NOMO-1 treated with DMSO at 0.1 percent for 48 hours (cell line): Measurements from ENCODE around the gene WWTR1.

Experiments used
- DNase-seq: peaks from one replicate; lab custom pipeline; 2025; ENCODE audit not compliant: unreplicated experiment; lab: John Stamatoyannopoulos, UW

Gene WWTR1

GRCh38 chr3:149657926-149658743 is at the start of gene WWTR1:
TSS of gene WWTR1 (minus strand) at chr3:149658025. CDS start at chr3:149657306, 719 bp downstream.
- peak; percentile 43 for DNase-seq

GRCh38 chr3:149706905-149707304 is 49.1 kb upstream of the WWTR1 start:
- DNase-seq: no peak

- no peak for DNase-seq
Measured at GRCh38 chr3:149705416-149705815, 47.6 kb upstream of the WWTR1 start.

- no peak for DNase-seq
Measured at GRCh38 chr3:149703466-149703865, 45.6 kb upstream of the WWTR1 start.

GRCh38 chr3:149702691-149703441 is 45.0 kb upstream of the WWTR1 start:
- DNase-seq: no peak

GRCh38 chr3:149701977-149702350 is 44.1 kb upstream of the WWTR1 start:
- DNase-seq: no peak

- DNase-seq: no peak
Measured at GRCh38 chr3:149701206-149701976, 43.6 kb upstream of the WWTR1 start.

GRCh38 chr3:149688122-149688757 is 30.4 kb upstream of the WWTR1 start:
- DNase-seq: no peak

GRCh38 chr3:149686996-149687395 is 29.2 kb upstream of the WWTR1 start:
- no peak for DNase-seq

- DNase-seq: no peak
Measured at GRCh38 chr3:149678351-149678950, 20.6 kb upstream of the WWTR1 start.

- no peak for DNase-seq
Measured at GRCh38 chr3:149673393-149673792, 15.6 kb upstream of the WWTR1 start.

- DNase-seq: no peak
Measured at GRCh38 chr3:149670742-149671492, 13.1 kb upstream of the WWTR1 start.

GRCh38 chr3:149667576-149667975 is 9.8 kb upstream of the WWTR1 start:
- no peak for DNase-seq

GRCh38 chr3:149663966-149664365 is 6.1 kb upstream of the WWTR1 start:
- no peak for DNase-seq

- DNase-seq: no peak
Measured at GRCh38 chr3:149662240-149662887, 4.5 kb upstream of the WWTR1 start.

GRCh38 chr3:149660462-149660861 is 2.6 kb upstream of the WWTR1 start:
- DNase-seq: no peak

GRCh38 chr3:149658744-149659497 is 1.1 kb upstream of the WWTR1 start:
- DNase-seq: no peak

- no peak for DNase-seq
Measured at GRCh38 chr3:149657321-149657925, 402 bp downstream of the WWTR1 start.
